Rectal smooth muscle tissue (tissue), 1 donor: ENCODE data around the gene SQSTM1.
A peak's percentile ranks its signal among the peaks of the same experiment; 100 is the strongest.
"Not testable (repeated sequence)": the region's sequence is repeated elsewhere in the genome, so short reads cannot be mapped to it uniquely, and the experiment has no call there.

Experiments
- H3K27ac ChIP-seq: one replicate; pipeline ENCODE4 v1.7.0; 2013; ENCODE audit warnings: low read depth, low read length, inconsistent platforms
- H3K27me3 ChIP-seq: one replicate; pipeline ENCODE4 v1.7.0; 2013; ENCODE audit warnings: low read length; ENCODE audit not compliant: control insufficient read depth, insufficient read depth
- H3K36me3 ChIP-seq: one replicate; pipeline ENCODE4 v1.7.0; 2013; ENCODE audit warnings: low read length; ENCODE audit not compliant: control insufficient read depth, insufficient read depth
- H3K4me1 ChIP-seq: one replicate; pipeline ENCODE4 v1.7.0; 2013; ENCODE audit warnings: low read length; ENCODE audit not compliant: control insufficient read depth, insufficient read depth
- H3K4me3 ChIP-seq: one replicate; pipeline ENCODE4 v1.7.0; 2013; ENCODE audit warnings: low read length
- H3K9ac ChIP-seq: one replicate; pipeline ENCODE4 v1.7.0; 2013; ENCODE audit warnings: low read length

The SQSTM1 gene

DNA sequence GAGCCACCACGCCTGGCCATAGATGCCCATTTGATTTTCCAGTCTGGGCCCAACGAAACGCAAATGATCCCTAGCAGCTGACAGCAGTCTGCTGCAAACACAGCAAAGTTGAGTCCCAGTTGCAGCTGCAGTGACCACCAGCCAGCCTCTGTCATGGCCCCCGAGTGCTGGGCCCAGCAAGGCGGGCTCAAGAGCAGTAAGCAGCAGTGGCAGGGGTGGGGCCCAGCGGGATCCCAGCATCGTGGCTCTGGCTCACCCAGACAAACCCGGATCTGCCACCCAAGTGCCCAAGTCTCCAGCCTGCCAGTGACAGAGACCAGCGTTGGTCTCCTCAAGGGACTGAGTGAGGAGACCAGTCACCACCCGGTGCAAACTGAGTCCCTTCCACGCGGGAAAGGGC is 33.8 kb upstream of the SQSTM1 start:
- Histone ChIP-seq H3K9ac (no peak overlapping the region), H3K4me3 (no peak overlapping the region), H3K36me3 (no peaks in the 10 kb centered on the region), H3K4me1 (no peaks in the 10 kb centered on the region), H3K27me3 (no peaks in the 10 kb centered on the region), H3K27ac (no peak overlapping the region)

DNA sequence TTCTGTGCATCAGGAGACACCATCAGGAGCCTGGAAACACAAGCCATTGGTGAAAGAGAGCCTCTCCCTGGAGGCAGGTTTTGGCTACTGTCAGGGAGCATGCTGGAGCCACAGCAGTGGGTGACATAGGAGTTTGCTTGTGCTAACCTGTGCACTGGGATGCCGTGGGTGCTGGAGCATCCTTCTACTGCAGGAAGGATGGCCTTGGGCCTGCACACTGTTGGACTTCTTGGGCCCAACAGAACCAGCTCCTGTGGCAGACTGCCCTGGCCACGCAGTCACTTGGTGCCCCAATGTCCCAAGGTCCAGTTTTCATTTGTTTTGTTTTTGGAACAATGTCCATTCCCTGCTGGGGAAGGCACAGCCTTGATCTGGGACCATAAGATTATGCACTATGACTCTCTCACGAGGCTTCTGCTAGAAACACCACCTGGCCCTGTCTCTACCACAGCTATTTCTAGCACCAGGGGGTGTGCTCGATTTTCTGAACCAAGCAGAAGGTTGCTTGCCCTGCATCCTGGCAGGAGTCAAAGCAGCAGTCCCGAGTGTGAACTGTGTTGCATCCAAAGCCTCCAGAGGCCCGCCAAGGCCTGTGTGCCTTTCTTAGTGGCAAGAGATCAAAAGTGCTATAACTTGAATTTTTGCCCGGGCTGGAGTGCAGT is 32.4 kb upstream of the SQSTM1 start:
- Histone ChIP-seq H3K36me3 (peaks cover 2% of the 10 kb centered on the region), H3K9ac (no peak overlapping the region), H3K4me3 (no peak overlapping the region), H3K4me1 (no peaks in the 10 kb centered on the region), H3K27me3 (no peaks in the 10 kb centered on the region), H3K27ac (no peak overlapping the region)

DNA sequence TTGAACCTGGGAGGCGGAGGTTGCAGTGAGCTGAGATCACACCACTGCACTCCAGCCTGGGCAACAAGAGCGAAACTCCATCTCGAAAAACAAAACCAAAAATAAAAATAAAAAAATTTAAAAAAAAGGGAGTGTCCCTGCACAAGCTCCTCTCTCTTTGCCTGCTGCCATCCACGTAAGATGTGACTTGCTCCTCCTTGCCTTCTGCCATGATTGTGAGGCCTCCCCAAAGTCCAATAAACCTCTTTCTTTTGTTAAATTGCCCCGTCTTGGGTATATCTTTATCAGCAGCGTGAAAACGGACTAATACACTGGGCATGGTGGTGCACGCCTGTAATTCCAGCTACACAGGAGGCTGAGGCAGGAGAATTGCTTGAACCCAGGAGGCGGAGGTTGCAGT is 31.4 kb upstream of the SQSTM1 start:
- not testable (repeated sequence) for H3K36me3 ChIP-seq, H3K4me3 ChIP-seq, H3K9ac ChIP-seq, H3K27ac ChIP-seq, H3K27me3 ChIP-seq, H3K4me1 ChIP-seq

DNA sequence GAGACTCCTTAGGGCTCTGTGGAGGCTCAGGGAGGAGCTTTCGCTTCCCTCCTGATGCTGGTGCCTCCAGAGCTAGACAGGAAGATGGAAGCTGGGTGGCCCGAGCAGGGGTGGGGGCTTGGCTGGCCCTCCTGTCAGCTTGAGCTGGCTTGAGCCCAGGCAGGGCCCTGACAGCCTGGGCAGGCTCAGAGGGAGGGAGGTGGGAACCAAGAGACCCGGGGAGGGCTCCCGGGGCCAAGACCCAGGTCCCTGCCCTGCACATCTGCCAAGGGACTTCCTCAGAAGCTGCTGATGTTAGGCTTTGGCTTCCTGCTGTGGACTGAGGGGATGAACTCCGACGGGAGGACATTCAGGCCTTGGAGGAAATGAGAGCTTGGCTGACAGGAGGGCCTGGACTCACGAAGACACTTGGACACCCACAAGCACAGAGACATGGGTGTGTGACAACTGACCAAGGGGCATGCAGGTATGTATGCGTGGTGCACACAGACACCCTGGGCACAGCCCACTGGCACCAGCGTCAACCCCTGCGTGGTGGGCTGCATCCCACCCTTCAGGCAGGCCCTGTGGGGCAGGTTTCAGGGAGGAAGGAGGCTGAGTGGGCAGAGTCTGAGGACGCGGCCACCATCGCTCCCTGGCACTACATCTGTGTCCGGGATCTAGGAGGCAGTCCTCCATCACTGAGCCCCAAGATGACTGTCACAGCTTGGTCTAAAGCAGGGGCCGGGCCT is 28.7 kb upstream of the SQSTM1 start:
- Histone ChIP-seq H3K4me1 (no peaks in the 10 kb centered on the region), H3K9ac (no peak overlapping the region), H3K27ac (no peak overlapping the region), H3K36me3 (peaks cover 3% of the 10 kb centered on the region), H3K4me3 (no peak overlapping the region), H3K27me3 (no peaks in the 10 kb centered on the region)

DNA sequence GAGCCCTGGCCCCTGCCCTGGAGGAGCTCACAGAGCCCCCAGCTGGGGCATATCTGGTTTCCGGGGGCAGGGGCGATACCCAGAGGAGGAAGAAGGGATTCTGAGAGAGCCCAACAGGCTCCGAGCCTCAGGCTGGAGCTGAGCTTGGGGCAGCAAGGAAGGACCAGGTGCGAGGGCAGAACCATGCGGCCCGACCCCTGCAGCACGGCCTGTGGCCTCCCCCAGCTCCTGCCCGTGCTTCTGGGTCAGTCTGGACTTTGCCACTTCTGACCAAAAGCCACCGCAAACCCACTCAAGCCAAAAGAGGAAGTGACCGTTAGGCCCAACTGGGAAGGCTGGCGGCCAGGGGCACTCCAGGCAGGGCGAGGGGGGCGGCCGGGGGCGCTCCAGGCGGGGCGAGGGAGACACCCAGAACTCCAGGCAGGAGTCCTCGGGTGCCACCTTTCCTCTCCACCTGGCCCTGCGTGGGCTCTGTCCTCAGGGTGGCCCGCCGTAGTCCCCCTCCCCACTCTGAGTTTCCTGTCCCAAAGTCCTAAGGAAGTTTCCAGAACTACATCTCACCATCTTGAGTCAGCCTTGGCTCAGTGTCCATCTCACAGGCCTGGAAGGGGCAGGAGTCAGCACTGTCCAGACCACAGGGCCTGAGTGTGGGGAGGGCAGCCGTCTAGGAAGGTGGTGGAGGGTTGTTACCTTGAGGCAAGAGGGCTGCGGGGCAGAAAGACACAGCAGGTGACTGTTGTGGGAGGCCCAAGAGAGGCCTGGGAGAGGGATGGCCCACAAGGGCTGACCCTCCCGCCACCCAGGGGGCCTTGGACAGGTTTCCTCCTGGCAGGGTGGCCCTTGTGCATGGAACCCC is 27.9 kb upstream of the SQSTM1 start:
- Histone ChIP-seq H3K4me3 (no peak overlapping the region), H3K27ac (peak overlapping the region; percentile 12), H3K9ac (no peak overlapping the region), H3K36me3 (peaks cover 9% of the 10 kb centered on the region), H3K27me3 (no peaks in the 10 kb centered on the region), H3K4me1 (no peaks in the 10 kb centered on the region)

DNA sequence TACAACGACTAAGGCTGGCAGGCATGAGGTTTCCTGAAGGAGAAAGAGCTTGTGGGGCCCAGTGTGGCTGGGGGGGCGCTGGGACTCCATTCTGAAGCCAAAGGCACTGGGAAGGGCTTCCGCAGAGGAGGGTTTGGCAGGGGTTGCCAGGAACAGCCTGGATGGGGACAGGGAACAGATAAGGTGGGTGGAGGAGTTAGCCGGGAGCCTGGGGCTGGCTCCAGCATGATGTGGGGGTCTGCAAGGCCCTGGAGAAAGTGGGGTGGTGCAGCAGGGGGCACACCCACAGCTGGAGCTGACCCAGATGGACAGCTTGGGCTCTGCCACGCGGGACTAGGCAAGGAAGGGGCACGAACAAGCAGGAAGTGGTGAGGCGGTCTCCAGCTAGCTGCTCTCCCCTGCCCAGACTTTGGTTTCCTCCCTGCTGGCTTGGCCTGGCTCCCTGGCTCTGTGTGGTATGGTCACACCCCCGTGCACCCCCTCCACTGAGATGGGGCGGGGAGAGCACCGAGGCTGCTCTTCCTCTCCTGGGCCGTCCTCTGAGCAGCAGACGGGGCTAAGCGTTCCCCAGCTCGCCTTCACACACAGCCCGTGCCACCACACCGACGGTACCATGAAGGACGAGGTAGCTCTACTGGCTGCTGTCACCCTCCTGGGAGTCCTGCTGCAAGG is 27.1 kb upstream of the SQSTM1 start, which contains the start of gene LTC4S:
Gene LTC4S, plus strand, starts transcription at position 519 of the 672 bp plus-strand sequence. Its CDS starts 95 bp downstream, at position 614.
- H3K36me3 ChIP-seq: peaks cover 16% of the 10 kb centered on the region
- H3K27ac ChIP-seq: peak within 1 kb of the TSS; percentile 12
- no peaks in the 10 kb centered on the region for H3K27me3 ChIP-seq
- peak within 1 kb of the TSS; percentile 67 for H3K4me3 ChIP-seq
- H3K9ac ChIP-seq: no peak within 1 kb of the TSS
- H3K4me1 ChIP-seq: no peaks in the 10 kb centered on the region

DNA sequence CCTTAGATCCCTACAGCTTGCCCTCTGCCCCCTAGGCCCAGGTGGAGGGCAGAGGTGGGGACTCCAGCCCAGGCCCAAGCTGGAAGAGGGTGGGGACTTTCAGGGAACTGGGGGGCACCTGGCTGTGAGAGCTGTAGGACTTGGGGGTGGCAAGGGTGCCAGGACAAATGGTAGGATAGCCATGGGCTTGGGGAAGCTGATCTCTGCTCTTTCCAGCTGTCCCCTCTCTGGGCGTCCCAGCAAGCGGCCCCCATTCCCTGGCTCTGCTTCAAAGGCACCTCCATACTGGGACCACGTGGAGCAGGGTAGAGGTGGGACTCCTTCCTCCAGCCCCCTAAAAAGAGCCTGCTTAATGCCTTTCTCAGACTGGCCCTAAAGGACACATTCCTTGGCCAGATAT is 26.5 kb upstream of the SQSTM1 start:
- Histone ChIP-seq H3K27ac (no peak overlapping the region), H3K36me3 (peaks cover 22% of the 10 kb centered on the region), H3K4me3 (peak overlapping the region; percentile 67), H3K27me3 (no peaks in the 10 kb centered on the region), H3K9ac (no peak overlapping the region), H3K4me1 (no peaks in the 10 kb centered on the region)

DNA sequence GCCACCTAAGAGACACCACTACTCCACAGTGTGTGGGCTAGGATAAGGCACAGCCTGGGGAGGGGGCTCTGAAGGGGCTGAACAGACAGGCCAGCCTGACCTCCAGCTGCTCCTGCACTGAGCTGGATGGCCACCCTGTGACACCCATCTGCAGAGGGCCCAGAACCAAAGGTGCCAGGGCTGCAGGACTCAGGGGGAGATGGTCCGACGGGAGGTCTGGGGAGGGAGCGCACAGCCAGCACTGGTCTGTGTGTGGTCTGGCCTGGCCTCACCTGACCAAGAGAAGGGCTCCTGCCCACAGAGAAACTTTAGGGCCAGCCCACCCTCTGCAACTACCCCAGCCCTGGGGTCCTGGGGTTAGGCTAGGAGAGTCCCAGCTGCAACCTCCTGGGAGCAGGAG is 26.1 kb upstream of the SQSTM1 start:
- Histone ChIP-seq H3K4me3 (peak overlapping the region; percentile 67), H3K36me3 (peaks cover 25% of the 10 kb centered on the region), H3K27me3 (no peaks in the 10 kb centered on the region), H3K4me1 (no peaks in the 10 kb centered on the region), H3K27ac (no peak overlapping the region), H3K9ac (no peak overlapping the region)

DNA sequence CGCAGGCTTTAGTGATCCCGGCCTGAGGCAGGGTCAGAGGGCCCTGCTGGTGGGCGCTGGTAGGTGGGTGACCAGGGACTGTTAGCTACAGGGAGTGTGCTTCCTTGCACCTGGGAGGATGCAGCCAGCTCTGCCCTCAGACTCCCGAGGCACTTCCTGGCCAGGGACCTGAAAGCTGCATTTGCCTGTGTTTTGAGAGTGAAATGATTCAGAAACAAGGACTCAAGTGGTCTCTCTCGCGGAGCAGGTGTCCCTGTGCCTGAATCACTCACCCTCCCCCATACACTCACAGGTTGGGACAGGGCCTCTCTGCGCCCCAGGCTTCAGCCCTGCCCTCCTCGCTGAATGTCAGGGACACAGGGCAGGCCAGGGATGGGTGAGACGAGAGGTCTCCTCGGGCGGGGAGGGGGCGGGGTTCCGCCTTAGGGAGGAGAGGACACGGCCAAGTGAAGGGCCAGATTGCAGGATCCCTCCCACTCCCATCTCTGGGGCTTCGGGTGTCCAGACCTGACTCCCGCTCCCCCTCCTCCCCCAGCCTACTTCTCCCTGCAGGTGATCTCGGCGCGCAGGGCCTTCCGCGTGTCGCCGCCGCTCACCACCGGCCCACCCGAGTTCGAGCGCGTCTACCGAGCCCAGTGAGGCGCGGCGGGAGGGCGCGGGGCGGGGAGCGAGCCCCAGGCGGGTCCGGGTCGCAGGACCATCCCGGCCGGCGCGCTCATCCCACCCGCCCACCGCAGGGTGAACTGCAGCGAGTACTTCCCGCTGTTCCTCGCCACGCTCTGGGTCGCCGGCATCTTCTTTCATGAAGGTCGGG is 25.4 kb upstream of the SQSTM1 start:
- Histone ChIP-seq H3K4me1 (no peaks in the 10 kb centered on the region), H3K27me3 (no peaks in the 10 kb centered on the region), H3K9ac (peak overlapping the region; percentile 21), H3K36me3 (peaks cover 25% of the 10 kb centered on the region), H3K4me3 (peak overlapping the region; percentile 67), H3K27ac (no peak overlapping the region)

DNA sequence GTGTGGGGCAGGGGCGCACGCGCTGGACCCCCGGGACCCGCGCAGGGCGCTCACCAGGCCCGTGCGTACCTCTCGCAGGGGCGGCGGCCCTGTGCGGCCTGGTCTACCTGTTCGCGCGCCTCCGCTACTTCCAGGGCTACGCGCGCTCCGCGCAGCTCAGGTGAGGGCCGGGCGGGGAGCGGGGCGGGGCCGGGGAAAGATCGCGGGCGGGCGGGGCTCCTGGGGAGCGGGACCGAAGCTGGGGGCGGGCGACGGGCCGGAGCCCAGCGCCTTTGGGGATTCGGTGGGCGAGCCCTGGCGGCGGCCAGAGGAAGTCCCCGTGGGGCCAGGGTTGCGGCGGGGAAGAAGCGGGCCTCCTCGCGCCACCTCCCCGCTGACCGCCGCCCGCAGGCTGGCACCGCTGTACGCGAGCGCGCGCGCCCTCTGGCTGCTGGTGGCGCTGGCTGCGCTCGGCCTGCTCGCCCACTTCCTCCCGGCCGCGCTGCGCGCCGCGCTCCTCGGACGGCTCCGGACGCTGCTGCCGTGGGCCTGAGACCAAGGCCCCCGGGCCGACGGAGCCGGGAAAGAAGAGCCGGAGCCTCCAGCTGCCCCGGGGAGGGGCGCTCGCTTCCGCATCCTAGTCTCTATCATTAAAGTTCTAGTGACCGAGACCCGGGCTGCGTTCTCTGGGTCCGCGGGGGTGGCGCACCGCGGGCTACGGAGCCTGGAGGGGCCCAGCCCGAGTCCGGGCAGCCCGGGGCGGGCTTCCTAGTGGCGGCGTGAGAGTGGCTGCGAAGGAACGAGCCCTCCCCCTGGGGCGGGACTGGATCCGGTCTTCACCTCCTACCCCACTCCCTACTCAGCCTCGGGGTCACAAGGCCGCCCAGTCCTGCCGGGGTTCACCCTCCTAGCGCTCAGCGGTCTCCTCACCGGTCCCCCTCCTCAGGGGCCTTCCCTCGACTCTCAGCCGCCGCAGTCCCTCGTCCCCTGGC is 24.6 kb upstream of the SQSTM1 start:
- Histone ChIP-seq H3K27ac (peak overlapping the region; percentile 43), H3K9ac (peak overlapping the region; percentile 51), H3K27me3 (no peaks in the 10 kb centered on the region), H3K4me3 (peak overlapping the region; percentile 67), H3K36me3 (peaks cover 25% of the 10 kb centered on the region), H3K4me1 (no peaks in the 10 kb centered on the region)
